Measurements from ENCODE around the gene ZNF579. TPM values are rescaled to one million over a fixed set of nuclear protein-coding genes. Genes with fewer than 3 reads are reported as not detected.
A peak's percentile ranks its signal among the peaks of the same experiment; 100 is the strongest.

Gene ZNF579
- total and polyA plus RNA-seq, 7 donors = 4.2 to 81.6 (median 22.9) TPM

GRCh38 chr19:55566823-55567222 lies 13.8 kb downstream of the ZNF579 start:
- 28 to 44% (median 28%) methylated on average over 9 of the region's 9 CpGs for WGBS, 3 donors
- intact Hi-C loops (cut with DNase I) = no loop called here
- no peaks in the 10 kb centered on the region for H3K4me1 ChIP-seq
- ATAC-seq = no peak
- H3K27me3 ChIP-seq (ENCODE audit: insufficient read depth in 3 of 3, low read length in 2 of 3) = no peaks in the 10 kb centered on the region
- H3K27ac ChIP-seq = no peak overlapping the region
- no peak overlapping the region for H3K4me3 ChIP-seq
- DNase-seq = no peak
- H3K9me3 ChIP-seq = no peaks in the 10 kb centered on the region
- TF ChIP-seq CTCF (IDR thresholded peaks at IDR 0.05) = no peak
- H3K36me3 ChIP-seq (ENCODE audit: insufficient read depth in 1 of 2, low read depth in 1 of 2) = no peaks in the 10 kb centered on the region

GRCh38 chr19:55563261-55563690 lies 17.4 kb downstream of the ZNF579 start:
- no peak for TF ChIP-seq CTCF (IDR thresholded peaks at IDR 0.05)
- H3K36me3 ChIP-seq (ENCODE audit: insufficient read depth in 1 of 2, low read depth in 1 of 2) = no peaks in the 10 kb centered on the region
- H3K4me1 ChIP-seq = no peaks in the 10 kb centered on the region
- peak overlapping the region; percentile 83 for H3K27ac ChIP-seq
- DNase-seq (peak; percentile 58 to 84), ATAC-seq (peak; percentile 93 to 98 (median 98))
- no peaks in the 10 kb centered on the region for H3K9me3 ChIP-seq
- intact Hi-C loops (cut with DNase I) = no loop called here
- H3K4me3 ChIP-seq = peak overlapping the region; percentile 28
- H3K27me3 ChIP-seq (ENCODE audit: insufficient read depth in 3 of 3, low read length in 2 of 3) = no peaks in the 10 kb centered on the region
- WGBS, 3 donors = 10 to 23% (median 17%) methylated on average over 12 of the region's 12 CpGs

- ATAC-seq (no peak), DNase-seq (peak in 1 of 2 donors; percentile 6)
- no peak for TF ChIP-seq CTCF (IDR thresholded peaks at IDR 0.05)
- WGBS, 3 donors = 74 to 86% (median 85%) methylated on average over 9 of the region's 9 CpGs
- H3K4me1 ChIP-seq = peaks cover 15% of the 10 kb centered on the region
- no peaks in the 10 kb centered on the region for H3K27me3 ChIP-seq (ENCODE audit: insufficient read depth in 3 of 3, low read length in 2 of 3)
- intact Hi-C loops (cut with DNase I) = no loop called here
- H3K36me3 ChIP-seq (ENCODE audit: insufficient read depth in 1 of 2, low read depth in 1 of 2) = no peaks in the 10 kb centered on the region
- H3K9me3 ChIP-seq = no peaks in the 10 kb centered on the region
- no peak overlapping the region for H3K27ac ChIP-seq
- H3K4me3 ChIP-seq = no peak overlapping the region
Measured at GRCh38 chr19:55559684-55560083, 21.0 kb downstream of the ZNF579 start.

GRCh38 chr19:55554741-55555152 lies 25.9 kb downstream of the ZNF579 start:
- peak in 3 of 4 donors; percentile 50 to 78 (median 51) for ATAC-seq
- no peak for TF ChIP-seq CTCF (IDR thresholded peaks at IDR 0.05)
- 23 to 42% (median 39%) methylated on average over 8 of the region's 8 CpGs for WGBS, 3 donors
- intact Hi-C loops (cut with DNase I) = no loop called here
- H3K4me3 ChIP-seq = peak overlapping the region; percentile 31
- peak overlapping the region; percentile 80 for H3K27ac ChIP-seq
- H3K4me1 ChIP-seq = peaks cover 43% of the 10 kb centered on the region
- no peaks in the 10 kb centered on the region for H3K9me3 ChIP-seq
- DNase-seq = no peak
- no peaks in the 10 kb centered on the region for H3K27me3 ChIP-seq (ENCODE audit: insufficient read depth in 3 of 3, low read length in 2 of 3)
- H3K36me3 ChIP-seq (ENCODE audit: insufficient read depth in 1 of 2, low read depth in 1 of 2) = no peaks in the 10 kb centered on the region

GRCh38 chr19:55554302-55554701 lies 26.3 kb downstream of the ZNF579 start:
- 33 to 42% (median 38%) methylated on average over 9 of the region's 9 CpGs for WGBS, 3 donors
- Histone ChIP-seq H3K9me3 (no peaks in the 10 kb centered on the region), H3K36me3 (ENCODE audit: insufficient read depth in 1 of 2, low read depth in 1 of 2) (no peaks in the 10 kb centered on the region), H3K27ac (peak overlapping the region; percentile 80), H3K4me3 (peak overlapping the region; percentile 31), H3K4me1 (peaks cover 48% of the 10 kb centered on the region), H3K27me3 (ENCODE audit: insufficient read depth in 3 of 3, low read length in 2 of 3) (no peaks in the 10 kb centered on the region)
- intact Hi-C loops (cut with DNase I) = no loop called here
- peak in 3 of 4 donors; percentile 23 to 48 (median 32) for ATAC-seq
- TF ChIP-seq CTCF (IDR thresholded peaks at IDR 0.05) = no peak
- DNase-seq = no peak
